NCI-H226 (cell line): ENCODE data around the gene SLC6A4.
"Not testable (repeated sequence)": the region's sequence is repeated elsewhere in the genome, so short reads cannot be mapped to it uniquely, and the experiment has no call there.

Experiments
- DNase-seq: peaks from one replicate; pipeline ENCODE4 v3.0.0-alpha.2; 2015

Gene SLC6A4

GRCh38 chr17:30218799-30219198, 16.7 kb downstream of the SLC6A4 start:
- DNase-seq: no peak

GRCh38 chr17:30217746-30218245, 17.7 kb downstream of the SLC6A4 start:
- no peak for DNase-seq

- DNase-seq: no peak
Measured at GRCh38 chr17:30217054-30217453, 18.4 kb downstream of the SLC6A4 start.

GRCh38 chr17:30212750-30213149, 22.7 kb downstream of the SLC6A4 start:
- no peak for DNase-seq

GRCh38 chr17:30211371-30211770, 24.1 kb downstream of the SLC6A4 start:
- DNase-seq: no peak

- DNase-seq: no peak
Measured at GRCh38 chr17:30210901-30211300, 24.6 kb downstream of the SLC6A4 start.

GRCh38 chr17:30210366-30210765, 25.1 kb downstream of the SLC6A4 start:
- DNase-seq: no peak

GRCh38 chr17:30209930-30210329, 25.6 kb downstream of the SLC6A4 start:
- no peak for DNase-seq

- no peak for DNase-seq
Measured at GRCh38 chr17:30208214-30208613, 27.3 kb downstream of the SLC6A4 start.

- no peak for DNase-seq
Measured at GRCh38 chr17:30207655-30208054, 27.8 kb downstream of the SLC6A4 start.

GRCh38 chr17:30203471-30203981, 32.0 kb downstream of the SLC6A4 start:
- DNase-seq: no peak

- not testable (repeated sequence) for DNase-seq
Measured at GRCh38 chr17:30200656-30201055, 34.8 kb downstream of the SLC6A4 start.

- DNase-seq: no peak
Measured at GRCh38 chr17:30200106-30200505, 35.4 kb downstream of the SLC6A4 start.

GRCh38 chr17:30199600-30199999, 35.9 kb downstream of the SLC6A4 start:
- no peak for DNase-seq

GRCh38 chr17:30197416-30197815, 38.1 kb downstream of the SLC6A4 start:
- DNase-seq: no peak

- DNase-seq: no peak
Measured at GRCh38 chr17:30196504-30196903, 39.0 kb downstream of the SLC6A4 start.

- DNase-seq: no peak
Measured at GRCh38 chr17:30191072-30191471, 44.4 kb downstream of the SLC6A4 start.

GRCh38 chr17:30188211-30188939, 47.1 kb downstream of the SLC6A4 start:
- DNase-seq: no peak

- DNase-seq: no peak
Measured at GRCh38 chr17:30187573-30187972, 47.9 kb downstream of the SLC6A4 start.

GRCh38 chr17:30186761-30187160, 48.7 kb downstream of the SLC6A4 start:
- no peak for DNase-seq

- DNase-seq: no peak
Measured at GRCh38 chr17:30176855-30177254, 58.6 kb downstream of the SLC6A4 start.

- no peak for DNase-seq
Measured at GRCh38 chr17:30174556-30174955, 60.9 kb downstream of the SLC6A4 start.

- no peak for DNase-seq
Measured at GRCh38 chr17:30173649-30174048, 61.8 kb downstream of the SLC6A4 start.

- DNase-seq: no peak
Measured at GRCh38 chr17:30172560-30172959, 62.9 kb downstream of the SLC6A4 start.
